ENCODE data around the gene RBSN. TPM values are rescaled to one million over a fixed set of nuclear protein-coding genes. Genes with fewer than 3 reads are reported as not detected.

The RBSN gene
- total and polyA plus RNA-seq, 2 donors from 2014 or later = 5.7 to 24.0 TPM

- no peak overlapping the region for H3K27ac ChIP-seq (ENCODE audit: low read depth in 2 of 2, low read length in 2 of 2)
- no peaks in the 10 kb centered on the region for H3K4me1 ChIP-seq (ENCODE audit: control insufficient read depth in 2 of 3, insufficient read depth in 2 of 3, low read depth in 1 of 3, low read length in 3 of 3)
- no peaks in the 10 kb centered on the region for H3K27me3 ChIP-seq (ENCODE audit: control insufficient read depth, insufficient read depth, low read length)
- DNase-seq (no peak), FAIRE-seq (no peak)
- H3K9ac ChIP-seq (ENCODE audit: low read length in 3 of 3) = no peak overlapping the region
- no peak for TF ChIP-seq CTCF (IDR thresholded peaks at IDR 0.05; ENCODE audit: borderline replicate concordance, extremely low read depth, insufficient read depth)
- peaks cover 10 to 57% (median 33%) of the 10 kb centered on the region in 3 donors for H3K36me3 ChIP-seq (ENCODE audit: control insufficient read depth in 2 of 3, insufficient read depth in 3 of 3, low read length in 3 of 3)
- no peaks in the 10 kb centered on the region for H3K9me3 ChIP-seq (ENCODE audit: control insufficient read depth in 2 of 3, insufficient read depth in 1 of 3, low read length in 3 of 3)
- intact Hi-C loops (cut with DNase I) = no loop called here
- no peak overlapping the region for H3K4me3 ChIP-seq (ENCODE audit: low read length in 3 of 3)
These were observed 12.2 kb downstream of the RBSN start for GRCh38 chr3:15086699-15087098.

GRCh38 chr3:15086263-15086662 is 12.7 kb downstream of the RBSN start:
- TF ChIP-seq CTCF (IDR thresholded peaks at IDR 0.05; ENCODE audit: borderline replicate concordance, extremely low read depth, insufficient read depth) = no peak
- no peak overlapping the region for H3K9ac ChIP-seq (ENCODE audit: low read length in 3 of 3)
- H3K4me1 ChIP-seq (ENCODE audit: control insufficient read depth in 2 of 3, insufficient read depth in 2 of 3, low read depth in 1 of 3, low read length in 3 of 3) = no peaks in the 10 kb centered on the region
- H3K36me3 ChIP-seq (ENCODE audit: control insufficient read depth in 2 of 3, insufficient read depth in 3 of 3, low read length in 3 of 3) = peaks cover 10 to 60% (median 37%) of the 10 kb centered on the region in 3 donors
- no peak overlapping the region for H3K4me3 ChIP-seq (ENCODE audit: low read length in 3 of 3)
- intact Hi-C loops (cut with DNase I) = no loop called here
- DNase-seq (no peak), FAIRE-seq (no peak)
- no peaks in the 10 kb centered on the region for H3K27me3 ChIP-seq (ENCODE audit: control insufficient read depth, insufficient read depth, low read length)
- no peak overlapping the region for H3K27ac ChIP-seq (ENCODE audit: low read depth in 2 of 2, low read length in 2 of 2)
- H3K9me3 ChIP-seq (ENCODE audit: control insufficient read depth in 2 of 3, insufficient read depth in 1 of 3, low read length in 3 of 3) = no peaks in the 10 kb centered on the region

GRCh38 chr3:15083252-15083651 is 15.7 kb downstream of the RBSN start:
- no peak overlapping the region for H3K4me3 ChIP-seq (ENCODE audit: low read length in 3 of 3)
- no peak for TF ChIP-seq CTCF (IDR thresholded peaks at IDR 0.05; ENCODE audit: borderline replicate concordance, extremely low read depth, insufficient read depth)
- no peak for DNase-seq
- no peaks in the 10 kb centered on the region for H3K9me3 ChIP-seq (ENCODE audit: control insufficient read depth in 2 of 3, insufficient read depth in 1 of 3, low read length in 3 of 3)
- peaks cover 9 to 68% (median 44%) of the 10 kb centered on the region in 3 donors for H3K36me3 ChIP-seq (ENCODE audit: control insufficient read depth in 2 of 3, insufficient read depth in 3 of 3, low read length in 3 of 3)
- H3K9ac ChIP-seq (ENCODE audit: low read length in 3 of 3) = no peak overlapping the region
- no peak for FAIRE-seq
- no peak overlapping the region for H3K27ac ChIP-seq (ENCODE audit: low read depth in 2 of 2, low read length in 2 of 2)
- intact Hi-C loops (cut with DNase I) = no loop called here
- no peaks in the 10 kb centered on the region for H3K27me3 ChIP-seq (ENCODE audit: control insufficient read depth, insufficient read depth, low read length)
- H3K4me1 ChIP-seq (ENCODE audit: control insufficient read depth in 2 of 3, insufficient read depth in 2 of 3, low read depth in 1 of 3, low read length in 3 of 3) = no peaks in the 10 kb centered on the region

Measured in kidney (tissue), 14 donors.